Measurements from ENCODE around the gene SPTBN1.
"Not testable (repeated sequence)": the region's sequence is repeated elsewhere in the genome, so short reads cannot be mapped to it uniquely, and the experiment has no call there.

Gene SPTBN1

DNA sequence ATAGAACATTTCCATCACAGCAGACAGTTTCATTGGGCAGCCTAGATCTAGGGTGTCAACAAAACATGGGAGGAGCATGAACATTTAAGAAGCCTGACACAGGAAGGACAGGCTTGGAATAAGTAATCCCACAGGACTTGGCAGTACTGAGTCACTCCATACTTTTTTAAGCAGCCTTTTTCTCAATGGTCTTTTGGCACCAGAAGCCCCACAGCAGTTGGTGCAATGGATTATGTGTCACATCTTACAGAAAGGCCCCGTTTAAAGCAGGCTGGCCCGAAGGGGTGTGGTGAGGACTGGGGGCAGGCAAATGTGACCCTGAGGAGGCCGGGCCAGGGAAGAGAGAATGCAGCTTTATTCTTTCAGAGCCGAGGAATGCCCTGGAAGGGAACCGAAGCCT, 26.6 kb downstream of the SPTBN1 start:
- H3K79me2 ChIP-seq (ENCODE audit: insufficient read depth, low read length), result no peaks in the 10 kb centered on the region

DNA sequence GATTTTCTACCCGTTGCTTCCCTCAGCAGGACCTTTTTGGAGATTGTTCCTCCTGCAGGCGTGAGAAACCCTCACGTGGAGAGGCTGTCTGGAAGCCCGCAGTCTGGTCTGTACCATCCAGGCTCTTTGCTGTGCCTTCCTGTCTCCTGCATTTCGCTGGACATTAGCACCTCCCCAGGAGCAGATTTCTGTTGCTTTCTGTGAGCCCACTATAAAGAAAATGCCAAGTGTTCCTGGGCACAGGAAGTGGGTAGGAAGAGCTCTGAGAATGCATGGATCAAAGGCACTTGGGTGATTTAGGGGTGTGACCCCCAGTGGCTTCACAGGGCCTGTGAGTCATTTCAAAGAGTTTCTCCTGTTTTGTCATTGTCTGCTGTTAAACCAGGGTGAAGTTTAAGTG, 27.3 kb downstream of the SPTBN1 start:
- Histone ChIP-seq H3K9me3 (ENCODE audit: insufficient read depth, low read length, severe bottlenecking) (no peaks in the 10 kb centered on the region), H3K27me3 (ENCODE audit: insufficient read depth, low read length, poor library complexity) (no peaks in the 10 kb centered on the region), H3K79me2 (ENCODE audit: insufficient read depth, low read length) (no peaks in the 10 kb centered on the region), H3K4me1 (ENCODE audit: insufficient read depth, low read length) (no peaks in the 10 kb centered on the region), H3K4me2 (ENCODE audit: insufficient read depth, low read length) (no peak overlapping the region), H3K4me3 (ENCODE audit: low read depth in 1 of 2, low read length in 2 of 2) (no peak overlapping the region), H3K27ac (ENCODE audit: low read length) (no peak overlapping the region), H3K36me3 (ENCODE audit: insufficient read depth, low read length) (no peaks in the 10 kb centered on the region), H2AFZ (ENCODE audit: low read depth, low read length) (no peak overlapping the region), H3K9ac (ENCODE audit: low read depth, low read length) (no peak overlapping the region), H4K20me1 (ENCODE audit: insufficient read depth, low read length) (no peaks in the 10 kb centered on the region)
- DNase-seq (no peak), ATAC-seq (ENCODE audit: insufficient read depth, low read depth) (no peak; the same call in 2 of the 3 replicates)
- no peak for TF ChIP-seq EZH2 (IDR thresholded peaks at IDR 0.05; ENCODE audit: borderline replicate concordance, low read depth, low read length, severe bottlenecking)
- TF ChIP-seq, protein P1, sequence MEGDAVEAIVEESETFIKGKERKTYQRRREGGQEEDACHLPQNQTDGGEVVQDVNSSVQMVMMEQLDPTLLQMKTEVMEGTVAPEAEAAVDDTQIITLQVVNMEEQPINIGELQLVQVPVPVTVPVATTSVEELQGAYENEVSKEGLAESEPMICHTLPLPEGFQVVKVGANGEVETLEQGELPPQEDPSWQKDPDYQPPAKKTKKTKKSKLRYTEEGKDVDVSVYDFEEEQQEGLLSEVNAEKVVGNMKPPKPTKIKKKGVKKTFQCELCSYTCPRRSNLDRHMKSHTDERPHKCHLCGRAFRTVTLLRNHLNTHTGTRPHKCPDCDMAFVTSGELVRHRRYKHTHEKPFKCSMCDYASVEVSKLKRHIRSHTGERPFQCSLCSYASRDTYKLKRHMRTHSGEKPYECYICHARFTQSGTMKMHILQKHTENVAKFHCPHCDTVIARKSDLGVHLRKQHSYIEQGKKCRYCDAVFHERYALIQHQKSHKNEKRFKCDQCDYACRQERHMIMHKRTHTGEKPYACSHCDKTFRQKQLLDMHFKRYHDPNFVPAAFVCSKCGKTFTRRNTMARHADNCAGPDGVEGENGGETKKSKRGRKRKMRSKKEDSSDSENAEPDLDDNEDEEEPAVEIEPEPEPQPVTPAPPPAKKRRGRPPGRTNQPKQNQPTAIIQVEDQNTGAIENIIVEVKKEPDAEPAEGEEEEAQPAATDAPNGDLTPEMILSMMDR (IDR thresholded peaks at IDR 0.05; ENCODE audit: borderline replicate concordance, extremely low read depth, low read length, poor library complexity, severe bottlenecking), result no peak

More for the DNA sequence above, 26.6 kb downstream of the SPTBN1 start:
- DNase-seq (no peak), ATAC-seq (ENCODE audit: insufficient read depth, low read depth) (no peak)
- Histone ChIP-seq H3K9me3 (ENCODE audit: insufficient read depth, low read length, severe bottlenecking) (no peaks in the 10 kb centered on the region), H3K4me3 (ENCODE audit: low read depth in 1 of 2, low read length in 2 of 2) (no peak overlapping the region), H4K20me1 (ENCODE audit: insufficient read depth, low read length) (no peaks in the 10 kb centered on the region), H3K9ac (ENCODE audit: low read depth, low read length) (no peak overlapping the region), H3K4me2 (ENCODE audit: insufficient read depth, low read length) (no peak overlapping the region), H3K4me1 (ENCODE audit: insufficient read depth, low read length) (no peaks in the 10 kb centered on the region), H2AFZ (ENCODE audit: low read depth, low read length) (no peak overlapping the region), H3K27me3 (ENCODE audit: insufficient read depth, low read length, poor library complexity) (no peaks in the 10 kb centered on the region), H3K36me3 (ENCODE audit: insufficient read depth, low read length) (no peaks in the 10 kb centered on the region), H3K27ac (ENCODE audit: low read length) (no peak overlapping the region)
- no peak for TF ChIP-seq EZH2 (IDR thresholded peaks at IDR 0.05; ENCODE audit: borderline replicate concordance, low read depth, low read length, severe bottlenecking)
- TF ChIP-seq, protein P1 (IDR thresholded peaks at IDR 0.05; ENCODE audit: borderline replicate concordance, extremely low read depth, low read length, poor library complexity, severe bottlenecking), result no peak

DNA sequence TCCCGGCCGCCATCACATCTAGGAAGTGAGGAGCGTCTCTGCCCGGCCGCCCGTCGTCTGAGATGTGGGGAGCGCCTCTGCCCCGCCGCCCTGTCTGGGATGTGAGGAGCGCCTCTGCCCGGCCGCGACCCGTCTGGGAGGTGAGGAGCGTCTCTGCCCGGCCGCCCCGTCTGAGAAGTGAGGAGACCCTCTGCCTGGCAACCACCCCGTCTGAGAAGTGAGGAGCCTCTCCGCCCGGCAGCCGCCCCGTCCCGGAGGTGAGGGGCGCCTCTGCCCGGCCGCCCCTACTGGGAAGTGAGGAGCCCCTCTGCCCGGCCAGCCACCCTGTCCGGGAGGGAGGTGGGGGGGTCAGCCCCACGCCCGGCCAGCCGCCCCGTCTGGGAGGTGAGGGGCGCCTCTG, 29.6 kb downstream of the SPTBN1 start:
- ATAC-seq (ENCODE audit: insufficient read depth, low read depth); H2AFZ ChIP-seq (ENCODE audit: low read depth, low read length); H3K27ac ChIP-seq (ENCODE audit: low read length); H3K79me2 ChIP-seq (ENCODE audit: insufficient read depth, low read length); H3K9me3 ChIP-seq (ENCODE audit: insufficient read depth, low read length, severe bottlenecking); DNase-seq; H3K9ac ChIP-seq (ENCODE audit: low read depth, low read length); H3K4me3 ChIP-seq (ENCODE audit: low read depth in 1 of 2, low read length in 2 of 2); H3K4me2 ChIP-seq (ENCODE audit: insufficient read depth, low read length); H3K27me3 ChIP-seq (ENCODE audit: insufficient read depth, low read length, poor library complexity); H4K20me1 ChIP-seq (ENCODE audit: insufficient read depth, low read length); H3K4me1 ChIP-seq (ENCODE audit: insufficient read depth, low read length); H3K36me3 ChIP-seq (ENCODE audit: insufficient read depth, low read length): not testable (repeated sequence)

DNA sequence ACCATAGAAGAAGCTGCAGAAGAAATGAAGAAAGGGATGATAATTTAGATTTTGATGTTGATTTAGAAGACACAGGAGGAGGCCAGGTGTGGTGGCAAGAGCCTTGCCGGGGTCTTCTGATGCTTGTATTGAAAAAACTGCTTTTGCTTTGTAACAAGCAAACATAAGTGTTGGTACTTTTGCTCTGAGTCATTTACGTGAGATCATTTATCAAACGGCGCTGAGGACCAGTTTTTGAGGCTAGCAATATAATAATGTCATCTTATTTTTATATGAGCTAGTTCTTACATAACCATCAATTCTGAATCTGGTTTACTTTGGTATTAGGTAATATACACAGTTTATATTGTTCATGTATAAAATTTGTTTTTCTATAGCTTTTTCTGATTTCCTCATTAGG, 30.6 kb downstream of the SPTBN1 start:
- Histone ChIP-seq H2AFZ (ENCODE audit: low read depth, low read length) (no peak overlapping the region), H3K36me3 (ENCODE audit: insufficient read depth, low read length) (no peaks in the 10 kb centered on the region), H3K4me3 (ENCODE audit: low read depth in 1 of 2, low read length in 2 of 2) (no peak overlapping the region), H3K27ac (ENCODE audit: low read length) (no peak overlapping the region), H3K4me2 (ENCODE audit: insufficient read depth, low read length) (no peak overlapping the region), H3K9me3 (ENCODE audit: insufficient read depth, low read length, severe bottlenecking) (no peaks in the 10 kb centered on the region), H4K20me1 (ENCODE audit: insufficient read depth, low read length) (no peaks in the 10 kb centered on the region), H3K4me1 (ENCODE audit: insufficient read depth, low read length) (no peaks in the 10 kb centered on the region), H3K9ac (ENCODE audit: low read depth, low read length) (no peak overlapping the region), H3K27me3 (ENCODE audit: insufficient read depth, low read length, poor library complexity) (no peaks in the 10 kb centered on the region), H3K79me2 (ENCODE audit: insufficient read depth, low read length) (no peaks in the 10 kb centered on the region)
- ATAC-seq (ENCODE audit: insufficient read depth, low read depth) (no peak), DNase-seq (no peak)
- TF ChIP-seq, protein P1 (IDR thresholded peaks at IDR 0.05; ENCODE audit: borderline replicate concordance, extremely low read depth, low read length, poor library complexity, severe bottlenecking), result no peak
- TF ChIP-seq EZH2 (IDR thresholded peaks at IDR 0.05; ENCODE audit: borderline replicate concordance, low read depth, low read length, severe bottlenecking), result no peak

Data from DND-41 (cell line).